Immature natural killer cell (primary cell): ENCODE data around the gene DYNC1I1. TPM values are rescaled to one million over a fixed set of nuclear protein-coding genes. Genes with fewer than 3 reads are reported as not detected.
A peak's percentile ranks its signal among the peaks of the same experiment; 100 is the strongest.

ENCODE experiments used
- DNase-seq, 3 donors: peaks; one replicate each; pipeline ENCODE4 v3.0.0; 2022; ENCODE audit warnings: mixed read lengths in 1 of 3
- H3K27ac Mint-ChIP-seq, 6 donors: one replicate each; pipeline ENCODE4 v1.8.0; 2020; ENCODE audit warnings: mixed read lengths in 6 of 6, mild to moderate bottlenecking in 5 of 6, inconsistent platforms in 4 of 6, moderate library complexity in 3 of 6
- H3K27me3 Mint-ChIP-seq, 3 donors: one replicate each; pipeline ENCODE4 v1.8.0; 2020 to 2021; ENCODE audit warnings: low read depth in 3 of 3, mild to moderate bottlenecking in 3 of 3, mixed read lengths in 3 of 3, moderate library complexity in 3 of 3, inconsistent platforms in 1 of 3
- H3K36me3 Mint-ChIP-seq, 3 donors: one replicate each; pipeline ENCODE4 v1.8.0; 2020; ENCODE audit warnings: mixed read lengths in 3 of 3, inconsistent platforms in 2 of 3, mild to moderate bottlenecking in 2 of 3
- H3K4me1 Mint-ChIP-seq, 2 donors: one replicate each; pipeline ENCODE4 v1.8.0; 2020; ENCODE audit warnings: inconsistent platforms in 2 of 2, mild to moderate bottlenecking in 2 of 2, mixed read lengths in 2 of 2, moderate library complexity in 1 of 2
- H3K4me3 Mint-ChIP-seq, 5 donors: one replicate each; pipeline ENCODE4 v1.8.0; 2020; ENCODE audit warnings: mild to moderate bottlenecking in 5 of 5, mixed read lengths in 5 of 5, inconsistent platforms in 3 of 5, moderate library complexity in 3 of 5
- H3K9me3 Mint-ChIP-seq, 6 donors: one replicate each; pipeline ENCODE4 v1.8.0; 2020; ENCODE audit warnings: mild to moderate bottlenecking in 6 of 6, mixed read lengths in 6 of 6, inconsistent platforms in 4 of 6, moderate library complexity in 3 of 6
- polyA plus RNA-seq, 3 donors: library from polyadenylated mRNA; unstranded; fragments of 300-500 nt; fragmentation: Illumina TruSeq; gene quantifications; one replicate each; pipeline ENCODE4 v1.2.3, GENCODE V29; 2021

Gene DYNC1I1
- polyA plus RNA-seq, 3 donors from 2014 or later, result not detected

DNA sequence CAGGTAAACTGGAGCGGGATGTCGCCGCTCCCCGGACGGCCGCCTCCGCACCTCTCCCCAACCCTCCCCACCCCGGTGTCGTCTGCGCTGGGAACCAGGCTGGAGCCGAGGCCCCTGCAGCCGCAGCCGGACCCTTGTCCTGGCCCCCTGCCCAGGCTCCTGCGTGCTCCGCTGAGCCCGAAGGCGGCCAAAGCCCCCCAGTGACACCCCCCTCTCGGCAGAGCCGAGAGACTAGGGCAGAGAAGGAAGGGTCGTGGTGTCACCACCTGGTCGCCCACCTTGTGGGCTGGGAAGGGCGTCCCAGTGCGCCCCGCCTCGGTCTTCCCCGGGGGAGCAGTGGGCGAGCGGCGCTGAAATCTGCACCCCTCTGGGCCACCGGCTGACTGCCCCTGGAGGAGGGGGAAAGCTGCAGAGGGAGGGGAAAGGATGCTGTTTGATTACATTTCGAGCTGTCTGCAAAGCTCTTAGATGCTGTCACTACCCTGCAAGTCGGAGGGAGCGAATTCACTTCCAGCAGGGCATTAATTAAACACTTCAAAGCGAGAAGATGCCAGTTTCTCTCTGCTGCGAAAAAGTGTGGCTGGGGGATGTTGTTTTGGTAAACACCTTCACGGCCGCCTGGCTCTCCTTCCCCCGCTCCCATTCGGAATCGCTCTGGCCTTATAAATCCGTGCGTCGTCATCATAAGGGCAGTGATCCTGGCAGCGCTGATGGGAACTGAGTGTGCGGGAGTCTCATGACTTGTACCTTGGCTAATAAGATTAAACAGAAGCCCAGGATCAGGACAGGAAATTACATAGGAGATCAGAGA is 622 bp downstream of the DYNC1I1 start:
- no peak overlapping the region for H3K27ac Mint-ChIP-seq
- no peaks in the 10 kb centered on the region for H3K36me3 Mint-ChIP-seq
- H3K4me3 Mint-ChIP-seq, result peak overlapping the region in 4 of 5 donors; percentile 21 to 44 (median 33)
- peaks cover 6 to 12% of the 10 kb centered on the region in 2 donors for H3K4me1 Mint-ChIP-seq
- peaks cover 6 to 12% (median 11%) of the 10 kb centered on the region in 3 donors for H3K27me3 Mint-ChIP-seq
- no peak for DNase-seq
- peaks cover 0 to 3% (median 0%) of the 10 kb centered on the region in 6 donors for H3K9me3 Mint-ChIP-seq

DNA sequence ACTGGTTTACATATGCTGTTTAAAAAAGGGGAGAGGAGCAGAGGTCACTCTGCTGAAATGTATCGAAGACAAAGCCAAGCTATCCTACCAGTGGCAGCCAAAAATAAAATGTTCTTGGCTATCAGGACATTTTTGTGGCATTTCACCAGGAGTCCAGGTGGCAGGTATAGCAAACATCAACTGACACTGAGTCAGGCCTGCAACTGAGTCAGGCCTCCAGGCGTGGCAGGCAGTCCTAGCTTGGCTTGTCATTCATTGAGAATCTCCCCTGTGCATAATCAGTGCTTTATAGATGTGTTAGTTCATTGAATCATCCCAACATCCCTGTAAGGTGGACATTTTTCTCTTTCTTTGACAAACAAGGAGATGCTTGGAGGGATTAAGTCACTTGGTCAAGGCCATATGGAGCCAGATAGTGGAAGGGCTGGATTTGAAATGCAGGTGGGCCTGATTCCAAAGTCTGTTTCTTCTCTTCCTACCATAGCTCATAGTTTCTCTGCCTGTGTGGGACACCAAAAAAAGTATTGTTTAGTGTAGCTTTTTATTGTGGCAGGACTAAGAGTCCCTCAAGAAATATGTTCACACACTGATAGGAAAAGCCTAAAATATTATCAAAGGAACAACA is 4.3 kb downstream of the DYNC1I1 start:
- Mint-ChIP-seq H3K9me3 (no peaks in the 10 kb centered on the region), H3K27ac (no peak overlapping the region), H3K4me3 (no peak overlapping the region), H3K36me3 (no peaks in the 10 kb centered on the region), H3K27me3 (peaks cover 3 to 7% (median 6%) of the 10 kb centered on the region in 3 donors), H3K4me1 (peaks cover 5 to 12% of the 10 kb centered on the region in 2 donors)
- DNase-seq, result no peak

DNA sequence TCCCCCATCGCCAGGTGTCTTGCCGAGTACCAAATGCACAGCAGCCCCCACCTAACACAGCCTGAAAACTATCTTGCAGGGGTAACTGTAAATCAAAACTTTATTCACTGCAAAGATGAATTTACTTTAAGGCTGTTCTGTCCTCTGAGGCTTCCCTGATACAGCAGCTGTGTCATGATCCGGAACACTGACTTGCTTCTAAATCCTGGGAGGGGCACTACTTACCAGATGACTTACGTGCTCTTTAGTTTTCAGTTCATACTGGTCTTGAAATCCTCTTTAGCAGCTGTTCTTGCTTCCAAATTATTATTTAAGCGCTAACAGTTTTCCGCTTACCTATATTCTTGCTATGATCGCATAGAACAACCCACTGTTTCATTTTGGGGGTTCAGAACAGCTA is 4.9 kb downstream of the DYNC1I1 start:
- no peak for DNase-seq
- Mint-ChIP-seq H3K4me3 (no peak overlapping the region), H3K27ac (no peak overlapping the region), H3K4me1 (peaks cover under 1 to 6% of the 10 kb centered on the region in 2 donors), H3K36me3 (no peaks in the 10 kb centered on the region), H3K27me3 (peaks cover 3 to 6% (median 3%) of the 10 kb centered on the region in 3 donors), H3K9me3 (no peaks in the 10 kb centered on the region)

DNA sequence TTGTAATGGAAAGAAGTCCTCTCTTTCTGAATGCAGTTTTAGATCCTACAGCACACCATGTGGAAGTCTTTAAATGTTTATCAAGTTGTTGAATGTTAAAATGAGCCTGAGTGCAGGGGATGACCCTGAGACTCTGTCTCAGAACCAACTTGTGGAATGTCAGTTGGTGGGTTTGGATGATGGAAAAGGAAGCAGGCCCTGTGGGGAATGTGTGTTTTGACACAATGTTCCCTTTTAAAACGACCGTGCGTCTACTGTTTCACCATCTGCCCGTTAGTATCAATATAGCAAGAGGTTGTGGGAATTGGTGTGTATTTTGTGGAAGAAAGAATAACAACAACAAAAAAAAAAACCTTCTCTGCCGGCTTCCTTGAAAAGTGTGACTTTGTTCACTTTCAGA is 8.3 kb downstream of the DYNC1I1 start:
- Mint-ChIP-seq H3K27me3 (peaks cover 3 to 6% (median 4%) of the 10 kb centered on the region in 3 donors), H3K4me1 (no peaks in the 10 kb centered on the region), H3K4me3 (no peak overlapping the region), H3K9me3 (no peaks in the 10 kb centered on the region), H3K36me3 (no peaks in the 10 kb centered on the region), H3K27ac (no peak overlapping the region)
- DNase-seq, result no peak

- Mint-ChIP-seq H3K27ac (no peak overlapping the region), H3K36me3 (no peaks in the 10 kb centered on the region), H3K9me3 (no peaks in the 10 kb centered on the region), H3K27me3 (peaks cover 0 to 6% (median 4%) of the 10 kb centered on the region in 3 donors), H3K4me3 (no peak overlapping the region), H3K4me1 (no peaks in the 10 kb centered on the region)
- no peak for DNase-seq
Observed at GRCh38 chr7:95781961-95782586, 9.7 kb downstream of the DYNC1I1 start.

DNA sequence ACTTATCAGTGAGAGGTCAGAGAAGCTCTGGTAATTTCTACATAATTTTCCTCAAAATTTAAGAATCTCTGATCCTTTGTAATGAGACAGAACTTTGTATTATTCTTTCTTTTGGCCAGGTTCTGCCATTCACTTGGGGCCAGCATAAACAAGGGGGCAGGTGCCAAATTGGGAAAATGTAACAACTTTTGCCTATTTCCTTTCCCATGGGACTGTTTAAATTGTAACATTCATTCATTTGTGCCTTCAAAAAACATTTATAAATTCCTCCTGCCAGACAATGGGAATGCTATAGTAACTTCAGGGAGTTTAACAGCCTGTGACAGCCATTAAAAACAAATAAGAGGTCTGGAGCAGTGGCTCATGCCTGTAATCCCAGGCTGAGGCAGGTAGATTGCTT is 12.4 kb downstream of the DYNC1I1 start:
- Mint-ChIP-seq H3K27me3 (peaks cover 6% of the 10 kb centered on the region in 3 donors), H3K4me3 (no peak overlapping the region), H3K36me3 (no peaks in the 10 kb centered on the region), H3K27ac (no peak overlapping the region), H3K4me1 (no peaks in the 10 kb centered on the region), H3K9me3 (no peaks in the 10 kb centered on the region)
- no peak for DNase-seq

DNA sequence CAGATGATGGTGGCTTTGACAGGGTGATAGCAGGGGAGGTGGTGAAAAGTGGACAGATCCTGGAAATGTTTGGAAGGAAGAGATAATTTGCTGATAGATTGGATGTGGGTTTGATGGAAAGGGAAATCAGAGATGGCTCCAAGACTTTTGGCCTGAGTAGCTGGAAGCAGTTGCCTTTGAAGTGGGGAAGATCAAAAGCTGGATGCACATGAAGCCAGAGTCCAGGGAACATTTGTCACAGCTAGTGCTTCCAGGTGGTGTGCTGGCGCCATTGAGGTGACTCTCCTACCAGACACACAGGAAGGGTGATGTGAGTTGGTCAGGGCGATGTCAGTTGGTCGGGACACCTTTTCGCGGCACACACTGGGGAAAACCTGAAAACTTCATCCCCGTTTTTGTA is 15.9 kb downstream of the DYNC1I1 start:
- Mint-ChIP-seq H3K9me3 (peaks cover 0 to 3% (median 0%) of the 10 kb centered on the region in 6 donors), H3K4me3 (no peak overlapping the region), H3K27me3 (peaks cover 6 to 7% (median 6%) of the 10 kb centered on the region in 3 donors), H3K36me3 (no peaks in the 10 kb centered on the region), H3K27ac (no peak overlapping the region), H3K4me1 (no peaks in the 10 kb centered on the region)
- no peak for DNase-seq

DNA sequence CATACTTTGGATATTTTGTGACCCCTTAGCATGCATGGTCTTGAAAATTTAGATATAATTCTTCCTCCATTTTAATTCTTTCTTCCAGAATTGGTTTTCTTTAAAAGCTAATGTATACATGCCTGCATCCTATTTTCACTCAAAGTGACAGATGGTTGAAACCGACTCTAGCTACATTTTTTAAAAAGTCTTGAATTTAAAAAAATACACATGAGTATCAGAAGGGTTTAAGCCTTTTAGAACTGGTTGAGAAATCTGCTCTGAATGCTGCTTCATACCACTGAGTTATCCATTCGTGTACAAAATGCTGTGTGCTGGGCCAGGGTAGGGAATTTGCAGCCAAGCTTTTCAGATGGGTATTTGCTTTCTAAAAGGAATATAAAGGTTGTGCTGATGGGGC is 16.5 kb downstream of the DYNC1I1 start:
- Mint-ChIP-seq H3K36me3 (no peaks in the 10 kb centered on the region), H3K4me1 (no peaks in the 10 kb centered on the region), H3K4me3 (no peak overlapping the region), H3K27me3 (peaks cover 6 to 7% (median 6%) of the 10 kb centered on the region in 3 donors), H3K9me3 (peaks cover 0 to 3% (median 0%) of the 10 kb centered on the region in 6 donors), H3K27ac (no peak overlapping the region)
- DNase-seq, result no peak

DNA sequence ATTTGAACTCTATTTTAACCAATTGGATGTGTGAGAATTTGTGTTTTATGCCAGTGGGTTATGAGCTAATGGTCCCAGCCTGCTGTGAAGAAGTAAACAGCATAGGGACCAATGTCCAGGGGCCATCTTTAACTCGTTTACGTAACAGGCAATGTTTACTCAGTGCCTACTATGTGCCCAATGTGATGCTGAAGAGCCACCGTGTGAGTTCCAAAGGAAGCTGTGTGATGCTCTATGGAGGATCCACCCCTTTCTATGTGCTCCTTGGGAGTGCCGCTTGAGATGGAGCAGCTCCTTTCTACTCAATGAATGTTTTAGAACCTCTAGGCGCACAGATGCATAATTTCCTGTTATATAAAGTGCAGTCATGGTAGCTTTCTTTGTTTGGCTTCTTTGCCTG is 21.3 kb downstream of the DYNC1I1 start:
- H3K9me3 Mint-ChIP-seq, result peaks cover 0 to 3% (median 0%) of the 10 kb centered on the region in 6 donors
- no peak overlapping the region for H3K4me3 Mint-ChIP-seq
- no peaks in the 10 kb centered on the region for H3K36me3 Mint-ChIP-seq
- H3K27ac Mint-ChIP-seq, result no peak overlapping the region
- no peaks in the 10 kb centered on the region for H3K4me1 Mint-ChIP-seq
- no peak for DNase-seq
- peaks cover 1 to 5% (median 4%) of the 10 kb centered on the region in 3 donors for H3K27me3 Mint-ChIP-seq

DNA sequence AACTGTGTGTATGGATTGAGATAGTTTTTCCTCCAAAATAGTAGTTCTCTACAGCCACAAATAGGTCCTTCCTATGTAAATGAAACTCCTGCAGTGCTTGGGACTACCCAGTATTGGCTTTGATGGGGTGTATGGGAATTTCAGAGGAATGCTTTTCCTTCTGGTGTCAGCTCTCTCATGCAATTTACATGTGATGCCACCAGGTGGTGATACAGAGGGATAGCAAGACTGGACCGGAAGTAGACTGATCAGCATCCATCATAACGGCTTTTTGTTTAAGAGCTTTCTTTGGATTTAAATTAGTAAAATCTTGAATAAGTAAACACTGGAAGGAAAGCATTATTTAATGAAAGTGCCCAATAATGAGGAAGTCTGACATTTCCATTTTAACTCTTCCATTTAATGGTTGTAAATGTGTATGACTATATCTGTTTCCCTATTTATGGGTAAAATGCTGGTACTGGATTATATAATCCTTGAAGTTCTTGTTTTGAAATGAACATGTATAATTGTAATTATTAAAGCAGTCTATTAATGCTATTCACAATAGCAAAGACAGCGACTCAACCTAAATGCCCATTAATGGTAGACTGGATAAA is 22.7 kb downstream of the DYNC1I1 start:
- Mint-ChIP-seq H3K36me3 (no peaks in the 10 kb centered on the region), H3K9me3 (peaks cover 0 to 5% (median 0%) of the 10 kb centered on the region in 6 donors), H3K27ac (no peak overlapping the region), H3K4me3 (no peak overlapping the region), H3K4me1 (no peaks in the 10 kb centered on the region), H3K27me3 (peaks cover 0 to 5% (median 4%) of the 10 kb centered on the region in 3 donors)
- DNase-seq, result no peak

DNA sequence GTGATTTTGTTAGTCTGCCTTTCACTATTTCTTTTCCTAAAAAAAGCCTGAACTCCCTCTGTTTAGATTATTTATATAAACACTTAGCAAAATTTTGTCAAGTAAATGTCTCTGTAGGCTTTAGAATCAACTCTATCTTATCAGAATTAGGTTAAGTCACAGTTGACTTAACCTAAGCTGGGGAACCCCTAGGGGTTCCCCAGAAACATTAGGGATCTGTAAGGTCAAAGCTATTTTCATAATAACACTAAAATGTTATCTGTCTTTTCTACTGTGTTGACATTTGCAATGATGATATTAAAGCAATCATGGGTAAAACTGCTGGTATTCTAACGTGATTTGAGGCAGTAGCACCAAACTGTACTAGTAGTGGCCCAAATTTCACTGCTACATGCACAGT is 24.3 kb downstream of the DYNC1I1 start:
- Mint-ChIP-seq H3K36me3 (no peaks in the 10 kb centered on the region), H3K27me3 (peaks cover 0 to 5% (median 4%) of the 10 kb centered on the region in 3 donors), H3K9me3 (peaks cover 0 to 2% (median 0%) of the 10 kb centered on the region in 6 donors), H3K27ac (no peak overlapping the region), H3K4me3 (no peak overlapping the region), H3K4me1 (no peaks in the 10 kb centered on the region)
- no peak for DNase-seq

DNA sequence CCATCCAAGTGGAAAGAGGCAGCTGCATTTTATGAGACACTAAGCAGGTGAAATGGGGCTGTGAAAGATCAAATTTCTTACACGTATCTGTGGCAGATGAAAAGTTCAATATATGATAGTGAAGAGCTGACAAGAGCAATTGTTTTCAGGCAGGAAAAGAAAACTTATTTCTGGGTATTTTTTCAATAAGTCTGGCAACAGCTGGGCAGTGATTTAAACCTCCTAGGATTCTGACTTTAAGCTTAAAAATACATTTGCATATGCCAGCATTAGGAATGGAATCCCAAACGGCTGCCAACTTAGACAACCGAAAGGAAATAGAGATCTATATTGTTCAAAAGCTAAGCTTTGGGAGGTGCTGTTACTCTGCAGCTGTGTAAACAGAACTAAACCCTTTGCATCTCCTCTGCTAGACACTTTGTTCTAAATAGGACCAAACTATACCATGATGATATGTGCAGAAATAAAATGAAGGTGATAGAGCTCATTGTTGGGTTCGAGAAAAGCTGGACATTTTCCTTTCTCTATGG is 26.1 kb downstream of the DYNC1I1 start:
- Mint-ChIP-seq H3K9me3 (peaks cover 0 to 2% (median 0%) of the 10 kb centered on the region in 6 donors), H3K4me3 (no peak overlapping the region), H3K27ac (no peak overlapping the region), H3K4me1 (no peaks in the 10 kb centered on the region), H3K27me3 (peaks cover 1 to 4% (median 2%) of the 10 kb centered on the region in 3 donors), H3K36me3 (no peaks in the 10 kb centered on the region)
- no peak for DNase-seq

DNA sequence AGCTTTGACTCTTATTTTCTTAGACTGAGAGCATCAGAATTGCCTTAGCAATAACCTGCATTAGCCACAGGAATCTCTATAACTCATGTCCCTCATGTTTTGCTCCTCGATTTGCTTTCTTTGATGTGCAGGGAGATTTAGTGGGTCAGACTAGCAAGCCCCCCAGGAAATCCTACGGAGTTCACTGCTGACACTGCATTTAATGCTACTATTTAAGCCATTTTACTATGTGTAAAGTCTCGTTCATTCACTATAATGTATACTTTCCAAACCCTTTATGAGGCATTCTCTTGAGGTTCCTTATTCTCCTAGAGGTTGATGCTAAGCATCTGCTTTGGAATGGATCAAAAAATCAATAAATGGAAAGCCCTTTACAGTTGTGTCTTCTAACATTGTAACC is 28.4 kb downstream of the DYNC1I1 start:
- DNase-seq, result no peak
- Mint-ChIP-seq H3K9me3 (peaks cover 0 to 2% (median 0%) of the 10 kb centered on the region in 6 donors), H3K4me1 (no peaks in the 10 kb centered on the region), H3K36me3 (no peaks in the 10 kb centered on the region), H3K27me3 (peaks cover 1 to 4% (median 2%) of the 10 kb centered on the region in 3 donors), H3K27ac (no peak overlapping the region), H3K4me3 (no peak overlapping the region)
